K562 (cell line): ENCODE measurements around the gene SH3BP5L. TPM values are rescaled to one million over a fixed set of nuclear protein-coding genes. Genes with fewer than 3 reads are reported as not detected.

Source experiments
- CHCHD3 ChIP-seq: fragments of 250-450 bp; sonication (Bioruptor Pico); IDR thresholded peaks from 2 replicates; pipeline ENCODE4 v2.1.2; 2022; ENCODE audit warnings: mild to moderate bottlenecking
- DLX4 ChIP-seq: fragments of 250-450 bp; sonication (Bioruptor Pico); IDR thresholded peaks from 2 replicates; pipeline ENCODE4 v1.6.1; 2021; ENCODE audit warnings: mild to moderate bottlenecking
- ELK1 ChIP-seq: sonication (generic); formaldehyde crosslinking; IDR thresholded peaks from 2 replicates; pipeline ENCODE4 v1.8.1; 2022; ENCODE audit warnings: missing genetic modification reagents
- ERF ChIP-seq: fragments of 450-650 bp; formaldehyde crosslinking; IDR thresholded peaks from 2 replicates; pipeline ENCODE4 v1.4.0; 2020; ENCODE audit warnings: mild to moderate bottlenecking, mixed read lengths
- HBP1 ChIP-seq: fragments of 450-650 bp; formaldehyde crosslinking; IDR thresholded peaks from 2 replicates; pipeline ENCODE4 v1.4.0; 2022; ENCODE audit warnings: missing genetic modification characterization
- KLF6 ChIP-seq: fragments of 250-450 bp; sonication (Bioruptor Pico); IDR thresholded peaks from 2 replicates; pipeline ENCODE4 v1.4.0; 2020; ENCODE audit warnings: mild to moderate bottlenecking, moderate library complexity, borderline replicate concordance
- MXI1 ChIP-seq: IDR thresholded peaks from 2 replicates; pipeline ENCODE4 v1.6.1; 2011; ENCODE audit warnings: low read depth, mild to moderate bottlenecking, improper control_type of control experiment, low read length
- NCOR1 ChIP-seq: fragments of 450-650 bp; IDR thresholded peaks from 2 replicates; pipeline ENCODE4 v1.6.1; 2016; ENCODE audit warnings: mild to moderate bottlenecking, moderate library complexity
- PYGO2 ChIP-seq: fragments of 450-650 bp; IDR thresholded peaks from 2 replicates; pipeline ENCODE4 v1.6.1; 2016; ENCODE audit warnings: mild to moderate bottlenecking, missing genetic modification characterization, moderate library complexity, missing compliant biosample characterization
- RERE ChIP-seq: sonication (generic); formaldehyde crosslinking; IDR thresholded peaks from 2 replicates; pipeline ENCODE4 v1.8.0; 2023; ENCODE audit warnings: missing genetic modification reagents, mild to moderate bottlenecking, borderline replicate concordance
- SMAD1 ChIP-seq: fragments of 150-350 bp; IDR thresholded peaks from 2 replicates; pipeline ENCODE4 v1.6.1; 2014; ENCODE audit warnings: low read length, low read depth; ENCODE audit not compliant: partially characterized antibody
- TCF15 ChIP-seq: fragments of 250-450 bp; sonication (Bioruptor Pico); IDR thresholded peaks from 2 replicates; pipeline ENCODE4 v1.8.0; 2022; ENCODE audit warnings: moderate library complexity, mild to moderate bottlenecking, inconsistent platforms
- ZNF507 ChIP-seq: conservative IDR thresholded peaks from 2 replicates; pipeline ENCODE4 v1.6.1; 2017; ENCODE audit warnings: missing genetic modification characterization, missing compliant biosample characterization
- ZZZ3 ChIP-seq: fragments of 450-650 bp; IDR thresholded peaks from 2 replicates; pipeline ENCODE4 v1.6.1; 2016; ENCODE audit warnings: antibody characterized with exemption, mild to moderate bottlenecking, moderate library complexity
- polyA plus RNA-seq, 8 experiments: library from polyadenylated mRNA; depleted of rRNA in 4 of 8; stranded (reverse) in 5 of 8; unstranded in 3 of 8; fragments of >200 nt; fragmentation: Nextera tagmentation in 2 of 8; fragmentation: Illumina TruSeq in 1 of 8; extraction: Ambion mirVana in 2 of 8; extraction: Trizol in 1 of 8; gene quantifications; 2 replicates each; pipeline versions ENCODE4 v1.2.1 to v1.2.3, GENCODE V29; 2011 to 2014; ENCODE audit warnings: inconsistent platforms in 1 of 8, missing spikeins in 1 of 8
- total RNA-seq, 7 experiments: library from RNA; depleted of rRNA in 6 of 7; stranded (reverse); fragments of >200 nt in 6 of 7; fragmentation: Illumina TruSeq in 2 of 7; extraction: Trizol in 2 of 7; gene quantifications; 2 replicates each; pipeline versions ENCODE4 v1.2.1 to v1.2.3, GENCODE V29; 2011 to 2021; ENCODE audit warnings: low replicate concordance in 1 of 7

SH3BP5L gene
- total and polyA plus RNA-seq, 9 of the 15 experiments (the other 6 are each of a cell fraction or from before 2014, with no cell fraction given) = 1.9 to 26.5 (median 15.8) TPM

GRCh38 chr1:248872752-248873408 is 47.2 kb upstream of the SH3BP5L start (continued):
- no peak for TF ChIP-seq KLF6
- no peak for TF ChIP-seq TCF15 (CRISPR knock-in tag)
- TF ChIP-seq CHCHD3 (CRISPR knock-in tag) = no peak
- no peak for TF ChIP-seq HBP1 (CRISPR knock-in tag)
- TF ChIP-seq ELK1 = no peak
- no peak for TF ChIP-seq ERF (CRISPR knock-in tag)
- TF ChIP-seq DLX4 (CRISPR knock-in tag) = no peak
- TF ChIP-seq PYGO2 (tag) = no peak
- no peak for TF ChIP-seq ZNF507 (tag)
- no peak for TF ChIP-seq SMAD1
- no peak for TF ChIP-seq RERE (CRISPR knock-in tag)
- no peak for TF ChIP-seq ZZZ3
- TF ChIP-seq NCOR1 = peak; percentile 27; the same call in 1 of the 2 replicates
- TF ChIP-seq MXI1 = no peak
